Esophagus (tissue), 2 donors: Measurements from ENCODE around the gene MELTF. TPM values are rescaled to one million over a fixed set of nuclear protein-coding genes. Genes with fewer than 3 reads are reported as not detected.

ENCODE experiments used
- H3K27ac ChIP-seq, 2 donors: one replicate each; pipeline ENCODE4 v1.5.1; 2013; ENCODE audit warnings: low read depth in 2 of 2, mild to moderate bottlenecking in 2 of 2, inconsistent platforms in 1 of 2, low read length in 1 of 2, moderate library complexity in 1 of 2
- H3K27me3 ChIP-seq, 2 donors: one replicate each; pipeline ENCODE4 v1.6.1; 2013; ENCODE audit warnings: low read length in 2 of 2, control low read depth in 1 of 2, mild to moderate bottlenecking in 1 of 2; ENCODE audit not compliant: insufficient read depth in 2 of 2, control insufficient read depth in 1 of 2
- H3K36me3 ChIP-seq, 2 donors: one replicate each; pipeline ENCODE4 v1.6.1; 2013; ENCODE audit warnings: low read length in 1 of 2; ENCODE audit not compliant: control insufficient read depth in 2 of 2, insufficient read depth in 2 of 2
- H3K4me1 ChIP-seq, 2 donors: one replicate each; pipeline ENCODE4 v1.6.1; 2013; ENCODE audit warnings: low read length in 1 of 2; ENCODE audit not compliant: control insufficient read depth in 2 of 2, insufficient read depth in 2 of 2
- H3K4me3 ChIP-seq, 2 donors: one replicate each; pipeline ENCODE4 v1.5.1; 2013; ENCODE audit warnings: low read length in 2 of 2, mild to moderate bottlenecking in 2 of 2, low read depth in 1 of 2, moderate library complexity in 1 of 2
- H3K9me3 ChIP-seq, 2 donors: one replicate each; pipeline ENCODE4 v1.6.1; 2013; ENCODE audit warnings: mild to moderate bottlenecking in 2 of 2, low read depth in 1 of 2, low read length in 1 of 2, moderate library complexity in 1 of 2; ENCODE audit not compliant: control insufficient read depth in 2 of 2, insufficient read depth in 1 of 2
- WGBS, 2 donors: extraction: QIAGEN DNeasy Blood & Tissue Kit; methylation state at CpG; one replicate each; pipeline ENCODE4 v1.1.7; 2013; 5-methylcytosine and 5-hydroxymethylcytosine counted together
- polyA plus RNA-seq, 2 donors: library from polyadenylated mRNA; stranded (reverse); fragments of 200-250 nt; gene quantifications; one replicate each; pipeline ENCODE4 v1.2.3, GENCODE V29; 2013
- donor health status: healthy with polysubstance abuse.
- donor health status: Bipolar disorder and iron deficiency.

The MELTF gene
- polyA plus RNA-seq, 2 donors: 1.9 to 3.0 TPM

GRCh38 chr3:197010556-197011351 lies 18.9 kb downstream of the MELTF start:
- WGBS, 2 donors: 80 to 81% methylated on average over 29 to 30 of the region's 30 CpGs
- no peaks in the 10 kb centered on the region for H3K9me3 ChIP-seq
- no peak overlapping the region for H3K27ac ChIP-seq
- no peaks in the 10 kb centered on the region for H3K36me3 ChIP-seq
- no peaks in the 10 kb centered on the region for H3K4me1 ChIP-seq
- H3K27me3 ChIP-seq: no peaks in the 10 kb centered on the region
- H3K4me3 ChIP-seq: no peak overlapping the region

- Histone ChIP-seq H3K27me3 (no peaks in the 10 kb centered on the region), H3K4me3 (no peak overlapping the region), H3K36me3 (no peaks in the 10 kb centered on the region), H3K4me1 (no peaks in the 10 kb centered on the region), H3K9me3 (no peaks in the 10 kb centered on the region), H3K27ac (no peak overlapping the region)
- WGBS, 2 donors: 76 to 88% methylated on average over 20 of the region's 20 CpGs
Measured at GRCh38 chr3:197009532-197010019, 20.0 kb downstream of the MELTF start.

DNA sequence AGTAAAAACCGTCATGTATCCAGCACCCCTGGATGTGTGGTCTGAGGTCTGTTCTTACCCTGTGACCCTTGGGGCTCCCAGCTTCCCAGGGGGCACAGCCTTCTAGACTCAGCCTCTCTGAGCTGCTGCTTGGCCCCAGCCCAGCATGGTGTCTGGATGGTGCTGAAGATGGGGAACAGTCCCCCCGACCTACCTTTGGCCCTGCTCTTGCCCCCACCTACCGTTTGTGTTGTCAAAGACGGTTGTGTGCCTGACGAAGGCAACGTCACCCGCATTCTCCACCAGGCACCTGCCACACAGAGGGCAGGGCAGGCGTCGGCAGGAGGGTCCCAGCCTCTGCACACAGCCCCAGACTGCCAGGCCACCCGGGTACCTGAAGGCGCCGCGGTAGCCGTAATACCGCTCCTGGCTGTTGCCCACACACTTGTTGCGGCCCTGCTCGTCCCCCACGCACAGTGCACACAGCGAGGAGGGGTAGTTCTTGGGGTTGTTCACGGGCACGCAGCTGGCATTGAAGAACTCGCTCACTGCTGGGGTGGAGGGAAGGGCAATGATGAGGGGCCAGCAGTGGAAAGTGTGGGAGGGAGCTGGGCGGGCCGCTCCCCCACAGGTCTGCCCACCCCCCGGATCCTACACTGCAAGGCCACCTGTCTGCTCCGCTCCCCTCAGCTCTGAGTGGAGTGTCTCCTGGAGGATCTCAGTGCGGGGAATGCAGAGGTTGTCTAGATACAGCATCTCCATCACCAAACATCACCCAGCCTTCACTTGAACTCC lies 21.0 kb downstream of the MELTF start:
- Histone ChIP-seq H3K27ac (no peak overlapping the region), H3K36me3 (no peaks in the 10 kb centered on the region), H3K27me3 (no peaks in the 10 kb centered on the region), H3K4me3 (no peak overlapping the region), H3K4me1 (peaks cover 0 to 6% of the 10 kb centered on the region in 2 donors), H3K9me3 (no peaks in the 10 kb centered on the region)
- WGBS, 2 donors: 90 to 92% methylated on average over 27 of the region's 27 CpGs

DNA sequence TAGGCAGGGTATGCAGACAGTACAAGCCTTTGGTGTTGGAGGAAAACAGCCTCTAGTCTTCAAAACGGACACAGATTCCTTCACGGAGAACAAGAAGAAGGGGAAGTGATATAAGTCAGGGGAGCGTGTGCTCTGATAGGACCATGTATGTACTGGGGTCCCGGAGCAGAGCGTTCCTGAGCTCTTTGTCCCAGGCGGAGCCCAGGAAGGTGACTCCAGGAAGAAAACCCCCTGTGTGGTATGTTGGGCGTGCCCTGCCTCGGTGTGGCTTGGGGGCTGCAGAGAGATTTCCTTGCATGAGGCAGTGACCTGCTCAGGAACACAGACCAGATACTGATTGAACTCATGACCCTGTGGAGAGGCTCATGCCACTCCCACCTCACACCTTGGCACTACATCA lies 21.7 kb downstream of the MELTF start:
- Histone ChIP-seq H3K4me1 (peaks cover 0 to 6% of the 10 kb centered on the region in 2 donors), H3K9me3 (no peaks in the 10 kb centered on the region), H3K36me3 (no peaks in the 10 kb centered on the region), H3K4me3 (no peak overlapping the region), H3K27ac (no peak overlapping the region), H3K27me3 (no peaks in the 10 kb centered on the region)
- WGBS, 2 donors: 84 to 85% methylated on average over 8 of the region's 8 CpGs

DNA sequence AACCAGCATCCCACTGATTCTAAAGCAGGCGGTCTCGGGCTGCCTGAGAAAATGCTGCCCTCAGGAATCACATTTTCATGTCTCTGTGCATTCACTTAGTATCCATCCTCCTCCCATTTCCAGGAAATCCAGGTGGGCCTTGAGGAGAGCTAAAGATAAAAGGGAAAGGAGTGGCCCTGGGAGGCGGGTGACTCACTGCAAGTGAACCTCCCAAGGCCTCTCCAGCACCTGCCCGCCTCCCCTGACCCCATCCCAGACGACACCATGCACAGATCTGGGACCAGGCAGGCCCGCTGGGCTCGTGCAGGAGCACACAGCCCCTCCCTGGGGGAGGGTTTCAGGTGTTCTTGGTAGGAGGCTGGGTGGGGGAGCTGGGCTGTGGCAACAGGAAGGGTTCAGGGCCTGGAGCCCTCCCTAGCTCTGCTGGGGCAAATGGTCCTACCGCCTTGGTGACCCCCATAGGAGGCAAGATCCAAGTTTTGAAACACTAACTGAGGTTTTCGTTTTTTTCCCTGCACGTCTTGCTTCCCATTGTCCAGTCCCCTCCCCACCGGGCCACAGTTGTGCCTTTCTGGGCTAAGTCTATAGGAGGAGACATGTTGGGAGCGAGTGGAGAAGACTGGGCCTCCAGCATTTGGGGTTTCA lies 22.2 kb downstream of the MELTF start:
- H3K4me3 ChIP-seq: no peak overlapping the region
- H3K9me3 ChIP-seq: no peaks in the 10 kb centered on the region
- H3K27ac ChIP-seq: no peak overlapping the region
- peaks cover 0 to 6% of the 10 kb centered on the region in 2 donors for H3K4me1 ChIP-seq
- no peaks in the 10 kb centered on the region for H3K36me3 ChIP-seq
- WGBS, 2 donors: 69 to 70% methylated on average over 12 of the region's 12 CpGs
- H3K27me3 ChIP-seq: no peaks in the 10 kb centered on the region

- Histone ChIP-seq H3K27ac (no peak overlapping the region), H3K27me3 (no peaks in the 10 kb centered on the region), H3K9me3 (no peaks in the 10 kb centered on the region), H3K4me3 (no peak overlapping the region), H3K4me1 (peaks cover 0 to 6% of the 10 kb centered on the region in 2 donors), H3K36me3 (no peaks in the 10 kb centered on the region)
- WGBS, 2 donors: 96 to 98% methylated on average over 5 of the region's 5 CpGs
Measured at GRCh38 chr3:197006860-197007259, 22.8 kb downstream of the MELTF start.

DNA sequence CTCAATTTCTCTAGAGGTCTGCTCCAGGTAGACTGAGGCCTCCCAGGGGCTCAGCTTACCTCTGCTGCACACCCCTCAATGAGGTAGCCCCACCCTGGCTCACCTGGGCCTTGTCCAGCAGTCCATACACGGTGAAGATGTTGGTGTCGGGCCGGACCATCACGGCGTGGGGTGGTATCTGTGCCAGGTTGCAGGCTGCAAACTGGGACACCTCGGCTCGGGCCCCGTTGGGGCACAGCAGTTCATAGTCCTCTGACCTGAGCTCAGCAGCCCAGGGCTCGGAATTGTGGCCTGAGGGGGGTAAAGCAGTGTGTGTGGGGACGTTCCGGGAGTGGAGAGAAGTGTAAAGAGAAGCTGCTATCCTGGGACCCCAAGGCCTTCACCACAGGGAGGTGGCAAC lies 23.2 kb downstream of the MELTF start:
- Histone ChIP-seq H3K9me3 (no peaks in the 10 kb centered on the region), H3K27me3 (no peaks in the 10 kb centered on the region), H3K4me1 (peaks cover 0 to 7% of the 10 kb centered on the region in 2 donors), H3K36me3 (no peaks in the 10 kb centered on the region), H3K4me3 (no peak overlapping the region), H3K27ac (no peak overlapping the region)
- 92 to 94% methylated on average over 11 of the region's 11 CpGs for WGBS, 2 donors

DNA sequence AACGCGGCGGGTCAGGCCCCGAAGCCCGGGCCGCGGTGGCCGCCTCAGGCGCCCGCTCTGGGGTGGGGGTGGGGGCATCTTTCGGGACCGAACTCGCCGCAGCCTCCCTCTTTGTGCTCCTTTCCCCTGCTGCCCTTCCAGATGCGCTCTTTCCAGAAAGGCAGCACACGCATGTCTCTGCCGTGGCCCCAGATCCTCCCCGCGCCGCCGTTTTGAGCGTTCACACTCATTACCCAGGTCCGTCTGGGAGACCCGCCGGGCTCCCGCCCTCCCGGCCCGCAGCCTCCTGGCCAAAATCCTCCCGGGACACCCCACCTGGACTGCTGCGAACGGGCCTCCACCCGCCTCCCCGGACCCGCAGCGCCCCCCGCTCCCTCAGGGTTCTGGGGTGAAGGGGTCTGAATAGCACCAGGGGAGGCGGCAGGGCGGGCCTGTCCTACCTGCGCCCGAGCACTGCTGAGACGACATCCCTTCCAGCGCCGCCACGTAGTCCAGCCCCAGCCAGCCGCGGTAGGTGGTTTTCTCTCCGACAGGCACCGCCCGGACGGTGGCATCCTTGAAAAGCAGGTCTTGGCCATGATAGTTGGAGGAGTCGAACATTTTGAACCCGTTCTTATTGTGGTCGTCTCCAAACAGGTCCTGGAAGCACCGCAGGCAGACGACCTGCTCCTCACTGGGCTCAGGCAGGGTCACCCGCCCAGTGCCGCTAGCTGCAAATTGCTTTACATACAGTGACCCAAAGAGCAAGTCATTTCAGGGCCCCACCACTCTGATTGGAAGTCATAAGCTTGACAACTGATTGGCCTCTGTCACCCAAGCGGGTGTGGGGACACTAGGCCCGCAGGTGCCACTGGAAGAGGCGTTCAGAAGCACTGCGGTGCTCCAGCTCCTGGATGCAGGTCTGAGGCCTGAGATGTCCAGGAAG lies 25.9 kb downstream of the MELTF start:
- H3K27me3 ChIP-seq: no peaks in the 10 kb centered on the region
- no peaks in the 10 kb centered on the region for H3K36me3 ChIP-seq
- peak overlapping the region; percentile 60 for H3K4me3 ChIP-seq
- peak overlapping the region; percentile 88 for H3K27ac ChIP-seq
- peaks cover 0 to 3% of the 10 kb centered on the region in 2 donors for H3K9me3 ChIP-seq
- peaks cover 0 to 8% of the 10 kb centered on the region in 2 donors for H3K4me1 ChIP-seq
- WGBS, 2 donors: 14 to 16% methylated on average over 59 to 61 of the region's 61 CpGs
